Mesenchymal stem cell (in vitro differentiated cells and primary cell): ENCODE data around the gene ZNF316.

ENCODE experiments used
- DNase-seq: peaks from one replicate; pipeline ENCODE4 v3.0.0-alpha.2; 2013
- H2AFZ ChIP-seq: one replicate; pipeline ENCODE4 v1.6.1; 2013; ENCODE audit warnings: low read depth, mild to moderate bottlenecking, control low read depth, inconsistent platforms, low read length, moderate library complexity
- H2AK5ac ChIP-seq: 2 replicates; pipeline ENCODE4 v1.6.1; 2013; ENCODE audit warnings: low read length, moderate library complexity, mild to moderate bottlenecking, inconsistent platforms; ENCODE audit not compliant: severe bottlenecking
- H2BK120ac ChIP-seq: one replicate; pipeline ENCODE4 v1.6.1; 2013; ENCODE audit warnings: low read depth, mild to moderate bottlenecking, inconsistent platforms, low read length, moderate library complexity
- H2BK12ac ChIP-seq, 2 experiments: one replicate each; pipeline ENCODE4 v1.6.1; 2013; ENCODE audit warnings: inconsistent platforms in 2 of 2, low read length in 2 of 2, mild to moderate bottlenecking in 2 of 2, moderate library complexity in 2 of 2, control low read depth in 1 of 2
- H2BK15ac ChIP-seq: one replicate; pipeline ENCODE4 v1.6.1; 2013; ENCODE audit warnings: mild to moderate bottlenecking, low read depth, inconsistent platforms; ENCODE audit not compliant: poor library complexity, severe bottlenecking
- H2BK5ac ChIP-seq: 2 replicates; pipeline ENCODE4 v1.6.1; 2013; ENCODE audit warnings: low read depth, mild to moderate bottlenecking, low read length, control low read depth, inconsistent platforms; ENCODE audit not compliant: poor library complexity, severe bottlenecking
- H3K14ac ChIP-seq, 2 experiments: one replicate each; pipeline ENCODE4 v1.6.1; 2013; ENCODE audit warnings: inconsistent platforms in 2 of 2, low read length in 2 of 2, control low read depth in 1 of 2, mild to moderate bottlenecking in 1 of 2, moderate library complexity in 1 of 2
- H3K18ac ChIP-seq, 2 experiments: one replicate each; pipeline ENCODE4 v1.6.1; 2013; ENCODE audit warnings: inconsistent platforms in 2 of 2, low read length in 2 of 2, control low read depth in 1 of 2, low read depth in 1 of 2, mild to moderate bottlenecking in 1 of 2
- H3K23ac ChIP-seq, 2 experiments: one replicate each; pipeline ENCODE4 v1.6.1; 2013; ENCODE audit warnings: inconsistent platforms in 2 of 2, low read length in 2 of 2, mild to moderate bottlenecking in 2 of 2, moderate library complexity in 2 of 2, control low read depth in 1 of 2
- H3K27ac ChIP-seq: 2 replicates; pipeline ENCODE4 v1.5.1; 2013; ENCODE audit warnings: mild to moderate bottlenecking, moderate library complexity, low read length, control low read depth, inconsistent platforms; ENCODE audit not compliant: poor library complexity, severe bottlenecking
- H3K27me3 ChIP-seq, 2 experiments: 2 replicates each; pipeline versions ENCODE4 v1.6.1 to v1.7.0; 2013; ENCODE audit warnings: low read length in 2 of 2, mild to moderate bottlenecking in 2 of 2, moderate library complexity in 2 of 2, control low read depth in 1 of 2, inconsistent platforms in 1 of 2; ENCODE audit not compliant: control insufficient read depth in 1 of 2, insufficient read depth in 1 of 2
- H3K36me3 ChIP-seq, 2 experiments: 2 replicates each; pipeline versions ENCODE4 v1.6.1 to v1.7.0; 2013; ENCODE audit warnings: low read length in 2 of 2, control low read depth in 1 of 2, inconsistent platforms in 1 of 2, low read depth in 1 of 2, mild to moderate bottlenecking in 1 of 2; ENCODE audit not compliant: insufficient read depth in 2 of 2, control insufficient read depth in 1 of 2
- H3K4ac ChIP-seq, 2 experiments: one replicate each; pipeline ENCODE4 v1.6.1; 2013; ENCODE audit warnings: inconsistent platforms in 2 of 2, low read length in 2 of 2, mild to moderate bottlenecking in 2 of 2, moderate library complexity in 2 of 2, control low read depth in 1 of 2, low read depth in 1 of 2
- H3K4me1 ChIP-seq: 2 replicates; pipeline ENCODE4 v1.6.1; 2013; ENCODE audit warnings: low read depth, low read length, control low read depth; ENCODE audit not compliant: control insufficient read depth, insufficient read depth
- H3K4me2 ChIP-seq: 2 replicates; pipeline ENCODE4 v1.6.1; 2013; ENCODE audit warnings: low read length, mild to moderate bottlenecking, inconsistent platforms; ENCODE audit not compliant: poor library complexity, severe bottlenecking
- H3K4me3 ChIP-seq, 2 experiments: 2 replicates each; pipeline versions ENCODE4 v1.5.1 to v1.7.0; 2013; ENCODE audit warnings: low read length in 2 of 2, mild to moderate bottlenecking in 2 of 2, control low read depth in 1 of 2, low read depth in 1 of 2; ENCODE audit not compliant: insufficient read depth in 1 of 2
- H3K79me1 ChIP-seq: replicated peaks from 2 replicates; pipeline ENCODE4 v1.6.1; 2013; ENCODE audit warnings: mild to moderate bottlenecking, control low read depth, low read length, inconsistent platforms; ENCODE audit not compliant: poor library complexity, severe bottlenecking
- H3K9ac ChIP-seq: 2 replicates; pipeline ENCODE4 v1.7.0; 2013; ENCODE audit warnings: mild to moderate bottlenecking, low read length, moderate library complexity
- H3K9me3 ChIP-seq: 2 replicates; pipeline ENCODE4 v1.7.0; 2013; ENCODE audit warnings: mild to moderate bottlenecking, low read length; ENCODE audit not compliant: control insufficient read depth
- H4K8ac ChIP-seq: one replicate; pipeline ENCODE4 v1.6.1; 2013; ENCODE audit warnings: inconsistent platforms, mild to moderate bottlenecking, low read length, moderate library complexity
- H4K91ac ChIP-seq: one replicate; pipeline ENCODE4 v1.6.1; 2013; ENCODE audit warnings: mild to moderate bottlenecking, low read length, inconsistent platforms
- WGBS: methylation state at CpG from one replicate; pipeline ENCODE4 v1.1.7; 2013; ENCODE audit warnings: mixed read lengths; 5-methylcytosine and 5-hydroxymethylcytosine counted together

The ZNF316 gene

GRCh38 chr7:6647541-6647940, 10.4 kb downstream of the ZNF316 start:
- H4K91ac ChIP-seq: no peak overlapping the region
- H3K4ac ChIP-seq: no peak overlapping the region
- H2BK120ac ChIP-seq: no peak overlapping the region
- H3K23ac ChIP-seq: no peak overlapping the region
- no peak overlapping the region for H4K8ac ChIP-seq
- no peak overlapping the region for H2AK5ac ChIP-seq
- no peak overlapping the region for H3K9ac ChIP-seq
- no peaks in the 10 kb centered on the region for H3K4me1 ChIP-seq
- H3K36me3 ChIP-seq: peaks cover 86 to 97% of the 10 kb centered on the region in 2 experiments
- H3K4me2 ChIP-seq: no peak overlapping the region
- no peaks in the 10 kb centered on the region for H3K27me3 ChIP-seq
- 98% methylated on average over 13 of the region's 14 CpGs for WGBS
- DNase-seq: no peak
- H3K79me1 ChIP-seq: peaks cover 65% of the 10 kb centered on the region
- no peak overlapping the region for H3K18ac ChIP-seq
- H3K14ac ChIP-seq: no peak overlapping the region
- H3K9me3 ChIP-seq: no peaks in the 10 kb centered on the region
- no peak overlapping the region for H3K27ac ChIP-seq
- no peak overlapping the region for H2AFZ ChIP-seq
- H2BK15ac ChIP-seq: no peak overlapping the region
- H2BK5ac ChIP-seq: no peak overlapping the region
- no peak overlapping the region for H3K4me3 ChIP-seq
- no peak overlapping the region for H2BK12ac ChIP-seq

GRCh38 chr7:6648066-6648814, 11.1 kb downstream of the ZNF316 start:
- Histone ChIP-seq H3K9me3 (peaks cover 2% of the 10 kb centered on the region), H2AFZ (no peak overlapping the region), H2AK5ac (no peak overlapping the region), H2BK12ac (no peak overlapping the region), H3K18ac (no peak overlapping the region), H4K91ac (no peak overlapping the region), H3K27ac (no peak overlapping the region), H3K4me1 (no peaks in the 10 kb centered on the region), H3K23ac (no peak overlapping the region), H3K4ac (no peak overlapping the region), H3K27me3 (no peaks in the 10 kb centered on the region), H3K14ac (no peak overlapping the region), H3K4me2 (no peak overlapping the region), H2BK120ac (no peak overlapping the region), H3K4me3 (no peak overlapping the region), H2BK15ac (no peak overlapping the region), H3K36me3 (peaks cover 82 to 97% of the 10 kb centered on the region in 2 experiments), H3K79me1 (peaks cover 60% of the 10 kb centered on the region), H3K9ac (no peak overlapping the region), H2BK5ac (no peak overlapping the region), H4K8ac (no peak overlapping the region)
- WGBS: 97% methylated on average over 17 of the region's 17 CpGs
- no peak for DNase-seq

- H3K4me3 ChIP-seq: no peak overlapping the region
- no peak overlapping the region for H2AFZ ChIP-seq
- no peak overlapping the region for H3K4ac ChIP-seq
- 98% methylated on average over 5 of the region's 5 CpGs for WGBS
- no peak overlapping the region for H4K8ac ChIP-seq
- H3K4me1 ChIP-seq: no peaks in the 10 kb centered on the region
- H3K4me2 ChIP-seq: no peak overlapping the region
- H3K23ac ChIP-seq: no peak overlapping the region
- H4K91ac ChIP-seq: no peak overlapping the region
- peaks cover 77 to 97% of the 10 kb centered on the region in 2 experiments for H3K36me3 ChIP-seq
- no peak overlapping the region for H2BK5ac ChIP-seq
- no peak overlapping the region for H2BK12ac ChIP-seq
- no peak overlapping the region for H3K14ac ChIP-seq
- peaks cover 2% of the 10 kb centered on the region for H3K9me3 ChIP-seq
- no peak overlapping the region for H2BK15ac ChIP-seq
- no peak for DNase-seq
- H3K27me3 ChIP-seq: no peaks in the 10 kb centered on the region
- H2AK5ac ChIP-seq: no peak overlapping the region
- no peak overlapping the region for H3K18ac ChIP-seq
- no peak overlapping the region for H2BK120ac ChIP-seq
- H3K79me1 ChIP-seq: peaks cover 56% of the 10 kb centered on the region
- no peak overlapping the region for H3K9ac ChIP-seq
- no peak overlapping the region for H3K27ac ChIP-seq
Observed at GRCh38 chr7:6648815-6649104, 11.6 kb downstream of the ZNF316 start.

GRCh38 chr7:6649241-6649961, 12.3 kb downstream of the ZNF316 start:
- H4K91ac ChIP-seq: no peak overlapping the region

More at GRCh38 chr7:6649241-6649961, 12.3 kb downstream of the ZNF316 start:
- no peak overlapping the region for H2BK15ac ChIP-seq
- DNase-seq: no peak
- no peak overlapping the region for H3K18ac ChIP-seq
- no peaks in the 10 kb centered on the region for H3K4me1 ChIP-seq
- H3K27ac ChIP-seq: no peak overlapping the region
- H2BK12ac ChIP-seq: no peak overlapping the region
- H2BK5ac ChIP-seq: no peak overlapping the region
- H3K14ac ChIP-seq: no peak overlapping the region
- H2AFZ ChIP-seq: no peak overlapping the region
- no peak overlapping the region for H3K9ac ChIP-seq
- no peaks in the 10 kb centered on the region for H3K27me3 ChIP-seq
- no peak overlapping the region for H3K4ac ChIP-seq
- no peak overlapping the region for H2AK5ac ChIP-seq
- no peak overlapping the region for H3K4me2 ChIP-seq
- H3K36me3 ChIP-seq: peaks cover 75 to 97% of the 10 kb centered on the region in 2 experiments
- no peak overlapping the region for H3K4me3 ChIP-seq
- no peak overlapping the region for H2BK120ac ChIP-seq
- no peak overlapping the region for H3K23ac ChIP-seq
- peaks cover 62% of the 10 kb centered on the region for H3K79me1 ChIP-seq
- H4K8ac ChIP-seq: no peak overlapping the region
- whole genome bisulfite sequencing: 97% methylated on average over 12 of the region's 13 CpGs
- peaks cover 2% of the 10 kb centered on the region for H3K9me3 ChIP-seq
